ENCODE results near the gene PRAC2.

PRAC2 gene

GRCh38 chr17:48734333-48735061, 11.5 kb downstream of the PRAC2 start:
- DNase-seq (ENCODE audit: low read depth, low spot score), result no peak

- DNase-seq (ENCODE audit: low read depth, low spot score), result no peak
Measured at GRCh38 chr17:48735062-48735351, 12.0 kb downstream of the PRAC2 start.

GRCh38 chr17:48737330-48738043, 14.5 kb downstream of the PRAC2 start:
- no peak for DNase-seq (ENCODE audit: low read depth, low spot score)

GRCh38 chr17:48738424-48738802, 15.4 kb downstream of the PRAC2 start:
- no peak for DNase-seq (ENCODE audit: low read depth, low spot score)

GRCh38 chr17:48738803-48739526, 16.0 kb downstream of the PRAC2 start:
- DNase-seq (ENCODE audit: low read depth, low spot score), result no peak

GRCh38 chr17:48740537-48740936, 17.6 kb downstream of the PRAC2 start:
- DNase-seq (ENCODE audit: low read depth, low spot score), result no peak

- DNase-seq (ENCODE audit: low read depth, low spot score), result no peak
Measured at GRCh38 chr17:48745381-48746275, 22.6 kb downstream of the PRAC2 start.

- no peak for DNase-seq (ENCODE audit: low read depth, low spot score)
Measured at GRCh38 chr17:48746916-48747444, 24.0 kb downstream of the PRAC2 start.

GRCh38 chr17:48747445-48748363, 24.7 kb downstream of the PRAC2 start:
- no peak for DNase-seq (ENCODE audit: low read depth, low spot score)

- no peak for DNase-seq (ENCODE audit: low read depth, low spot score)
Measured at GRCh38 chr17:48748718-48749566, 26.0 kb downstream of the PRAC2 start.

- DNase-seq (ENCODE audit: low read depth, low spot score), result no peak
Measured at GRCh38 chr17:48749621-48750553, 26.9 kb downstream of the PRAC2 start.

GRCh38 chr17:48751172-48751571, 28.2 kb downstream of the PRAC2 start:
- no peak for DNase-seq (ENCODE audit: low read depth, low spot score)

- no peak for DNase-seq (ENCODE audit: low read depth, low spot score)
Measured at GRCh38 chr17:48751733-48752398, 28.9 kb downstream of the PRAC2 start.

- DNase-seq (ENCODE audit: low read depth, low spot score), result no peak
Measured at GRCh38 chr17:48752399-48753288, 29.7 kb downstream of the PRAC2 start.

- DNase-seq (ENCODE audit: low read depth, low spot score), result no peak
Measured at GRCh38 chr17:48753794-48754499, 31.0 kb downstream of the PRAC2 start.
